Smooth muscle cell (in vitro differentiated cells): Measurements from ENCODE around the gene PNMT. TPM values are rescaled to one million over a fixed set of nuclear protein-coding genes. Genes with fewer than 3 reads are reported as not detected.

Experiments
- DNase-seq: peaks from one replicate; lab custom pipeline; 2025; ENCODE audit not compliant: unreplicated experiment; lab: John Stamatoyannopoulos, UW
- H2AFZ ChIP-seq: fragments of 200-600 bp; sonication (generic); 2 replicates; pipeline ENCODE4 v1.6.0; 2016; ENCODE audit warnings: antibody characterized with exemption, low read depth, mild to moderate bottlenecking
- H3F3A ChIP-seq: fragments of 200-600 bp; sonication (generic); 2 replicates; pipeline ENCODE4 v1.6.0; 2017; ENCODE audit warnings: antibody characterized with exemption, low read depth
- H3K27ac ChIP-seq: fragments of 200-600 bp; sonication (generic); 2 replicates; pipeline ENCODE4 v1.5.1; 2016; ENCODE audit warnings: low read depth, mild to moderate bottlenecking
- H3K27me3 ChIP-seq: fragments of 200-600 bp; sonication (generic); 2 replicates; pipeline ENCODE4 v1.6.1; 2016; ENCODE audit warnings: low read depth, mild to moderate bottlenecking
- H3K36me3 ChIP-seq: fragments of 200-600 bp; sonication (generic); 2 replicates; pipeline ENCODE4 v1.5.1; 2016; ENCODE audit warnings: low read depth
- H3K4me1 ChIP-seq: fragments of 200-600 bp; sonication (generic); 2 replicates; pipeline ENCODE4 v1.5.1; 2016; ENCODE audit warnings: low read depth
- H3K4me2 ChIP-seq: fragments of 200-600 bp; sonication (generic); 2 replicates; pipeline ENCODE4 v1.6.0; 2016; ENCODE audit warnings: mild to moderate bottlenecking
- H3K4me3 ChIP-seq: fragments of 200-600 bp; sonication (generic); 2 replicates; pipeline ENCODE4 v1.5.1; 2016; ENCODE audit warnings: mild to moderate bottlenecking
- H3K79me2 ChIP-seq: fragments of 200-600 bp; sonication (generic); 2 replicates; pipeline ENCODE4 v1.6.0; 2016; ENCODE audit warnings: low read depth, mild to moderate bottlenecking
- H3K9ac ChIP-seq: fragments of 200-600 bp; sonication (generic); 2 replicates; pipeline ENCODE4 v1.6.0; 2016; ENCODE audit warnings: low read depth
- H3K9me3 ChIP-seq: fragments of 200-600 bp; sonication (generic); replicated peaks from 2 replicates; pipeline ENCODE4 v1.5.1; 2016; ENCODE audit warnings: low read depth
- H4K20me1 ChIP-seq: fragments of 200-600 bp; sonication (generic); 2 replicates; pipeline ENCODE4 v1.6.0; 2016; ENCODE audit warnings: low read depth
- CTCF ChIP-seq: fragments of 200-600 bp; sonication (generic); IDR thresholded peaks from 2 replicates; pipeline ENCODE4 v1.5.1; 2017; ENCODE audit warnings: borderline replicate concordance, mild to moderate bottlenecking, antibody characterized with exemption; ENCODE audit not compliant: insufficient read depth, poor library complexity, severe bottlenecking
- WGBS: methylation state at CpG from one replicate; pipeline ENCODE4 v1.1.7; 2016; ENCODE audit warnings: low lambda C conversion rate; 5-methylcytosine and 5-hydroxymethylcytosine counted together
- polyA plus RNA-seq: library from polyadenylated mRNA; unstranded; fragments of >200 nt; fragmentation: Nextera tagmentation; extraction: Ambion mirVana; gene quantifications from 2 replicates; pipeline ENCODE4 v1.2.1, GENCODE V29; 2016
- total RNA-seq: library from RNA; depleted of rRNA; stranded (reverse); fragments of >200 nt; gene quantifications from 2 replicates; pipeline ENCODE4 v1.2.3, GENCODE V29; 2014

The PNMT gene
- total and polyA plus RNA-seq, 2 experiments from 2014 or later: 0.23 TPM; not detected in 1

- H3K27me3 ChIP-seq: no peaks in the 10 kb centered on the region
- no peak overlapping the region for H3K4me2 ChIP-seq
- H4K20me1 ChIP-seq: peaks cover 3% of the 10 kb centered on the region
- DNase-seq: no peak
- H3F3A ChIP-seq: no peaks in the 10 kb centered on the region
- no peak overlapping the region for H2AFZ ChIP-seq
- H3K9me3 ChIP-seq: no peaks in the 10 kb centered on the region
- no peak overlapping the region for H3K4me3 ChIP-seq
- 99% methylated on average over 14 of the region's 15 CpGs for WGBS
- no peak for TF ChIP-seq CTCF
- H3K27ac ChIP-seq: no peak overlapping the region
- H3K9ac ChIP-seq: no peak overlapping the region
- H3K4me1 ChIP-seq: no peaks in the 10 kb centered on the region
- H3K36me3 ChIP-seq: no peaks in the 10 kb centered on the region
- no peaks in the 10 kb centered on the region for H3K79me2 ChIP-seq
These were observed 48.0 kb downstream of the PNMT start for GRCh38 chr17:39716073-39716818.

GRCh38 chr17:39716879-39717536 lies 48.8 kb downstream of the PNMT start:
- H3K4me2 ChIP-seq: no peak overlapping the region
- H3K4me1 ChIP-seq: no peaks in the 10 kb centered on the region
- H3K9me3 ChIP-seq: no peaks in the 10 kb centered on the region
- TF ChIP-seq CTCF: no peak
- no peaks in the 10 kb centered on the region for H3K36me3 ChIP-seq
- no peaks in the 10 kb centered on the region for H3F3A ChIP-seq
- no peak overlapping the region for H3K4me3 ChIP-seq
- H4K20me1 ChIP-seq: peaks cover 3% of the 10 kb centered on the region
- no peaks in the 10 kb centered on the region for H3K27me3 ChIP-seq
- no peaks in the 10 kb centered on the region for H3K79me2 ChIP-seq
- DNase-seq: no peak
- no peak overlapping the region for H3K9ac ChIP-seq
- no peak overlapping the region for H3K27ac ChIP-seq
- no peak overlapping the region for H2AFZ ChIP-seq
- 95% methylated on average over 11 of the region's 11 CpGs for WGBS

GRCh38 chr17:39717660-39718059 lies 49.4 kb downstream of the PNMT start:
- H3K27me3 ChIP-seq: no peaks in the 10 kb centered on the region
- TF ChIP-seq CTCF: no peak
- H3K9me3 ChIP-seq: no peaks in the 10 kb centered on the region
- H3K9ac ChIP-seq: no peak overlapping the region
- H3K36me3 ChIP-seq: no peaks in the 10 kb centered on the region
- DNase-seq: no peak
- H4K20me1 ChIP-seq: peaks cover 3% of the 10 kb centered on the region
- WGBS: 94% methylated on average over 6 of the region's 6 CpGs
- no peak overlapping the region for H3K4me3 ChIP-seq
- H3K4me1 ChIP-seq: no peaks in the 10 kb centered on the region
- no peaks in the 10 kb centered on the region for H3F3A ChIP-seq
- no peak overlapping the region for H2AFZ ChIP-seq
- H3K79me2 ChIP-seq: no peaks in the 10 kb centered on the region
- no peak overlapping the region for H3K4me2 ChIP-seq
- no peak overlapping the region for H3K27ac ChIP-seq
